GM19240 (cell line): ENCODE measurements around the gene EDN2.

Source experiments
- DNase-seq: peaks from one replicate; pipeline ENCODE4 v3.0.0; 2011; ENCODE audit warnings: low spot score; ENCODE audit not compliant: insufficient read length

EDN2 gene

GRCh38 chr1:41484402-41485241 is at the start of gene EDN2:
Gene EDN2 (minus strand): TSS chr1:41484683. CDS start chr1:41484601, 82 bp downstream.
- no peak for DNase-seq

GRCh38 chr1:41533731-41534080 is 49.2 kb upstream of the EDN2 start:
- no peak for DNase-seq

- no peak for DNase-seq
These were observed 48.7 kb upstream of the EDN2 start for GRCh38 chr1:41533016-41533730.

GRCh38 chr1:41532206-41532975 is 47.9 kb upstream of the EDN2 start:
- DNase-seq: no peak

GRCh38 chr1:41530411-41530810 is 45.9 kb upstream of the EDN2 start:
- no peak for DNase-seq

- DNase-seq: no peak
These were observed 45.3 kb upstream of the EDN2 start for GRCh38 chr1:41529621-41530395.

- DNase-seq: no peak
These were observed 44.5 kb upstream of the EDN2 start for GRCh38 chr1:41528726-41529605.

GRCh38 chr1:41528106-41528505 is 43.6 kb upstream of the EDN2 start:
- DNase-seq: no peak

GRCh38 chr1:41526956-41527561 is 42.6 kb upstream of the EDN2 start:
- DNase-seq: no peak

- DNase-seq: no peak
These were observed 41.6 kb upstream of the EDN2 start for GRCh38 chr1:41525891-41526587.

GRCh38 chr1:41524676-41525675 is 40.5 kb upstream of the EDN2 start:
- no peak for DNase-seq

- DNase-seq: no peak
These were observed 39.6 kb upstream of the EDN2 start for GRCh38 chr1:41523949-41524675.

GRCh38 chr1:41523071-41523470 is 38.6 kb upstream of the EDN2 start:
- no peak for DNase-seq

GRCh38 chr1:41521766-41522165 is 37.3 kb upstream of the EDN2 start:
- DNase-seq: no peak

GRCh38 chr1:41520951-41521752 is 36.7 kb upstream of the EDN2 start:
- no peak for DNase-seq

GRCh38 chr1:41519667-41520066 is 35.2 kb upstream of the EDN2 start:
- no peak for DNase-seq

- no peak for DNase-seq
These were observed 34.0 kb upstream of the EDN2 start for GRCh38 chr1:41518471-41518870.
